B cell (primary cell): ENCODE data around the gene VCX2. TPM values are rescaled to one million over a fixed set of nuclear protein-coding genes. Genes with fewer than 3 reads are reported as not detected.

ENCODE experiments used
- ATAC-seq: fragments of 200-7000 bp; cut with Tn5 transposase; one replicate; pipeline ENCODE4 v1.10.0; 2021; ENCODE audit warnings: low read depth, mild to moderate bottlenecking, moderate number of reproducible peaks, moderate library complexity
- CTCF ChIA-PET: fragments of 350-600 bp; sonication (Branson Sonifier 250); formaldehyde crosslinking; loops from one replicate; lab custom pipeline; 2021; ENCODE audit warnings: antibody characterized with exemption, inconsistent platforms; lab: Charles Lee
- POLR2A ChIA-PET: fragments of 350-600 bp; sonication (Branson Sonifier 250); formaldehyde crosslinking; loops from one replicate; lab custom pipeline; 2021; ENCODE audit warnings: antibody characterized with exemption; lab: Charles Lee
- DNase-seq: peaks from one replicate; pipeline ENCODE4 v3.0.0; 2013
- H2AFZ ChIP-seq: 2 replicates; pipeline ENCODE4 v1.6.1; 2012; ENCODE audit warnings: mild to moderate bottlenecking, low read depth, low read length; ENCODE audit not compliant: insufficient read depth, poor library complexity, severe bottlenecking
- H3K27ac ChIP-seq, 2 donors: 1 replicate in 1 of 2; 2 replicates in 1 of 2; pipeline ENCODE4 v1.5.1; 2012 to 2013; ENCODE audit warnings: low read length in 2 of 2, mild to moderate bottlenecking in 2 of 2, moderate library complexity in 1 of 2
- H3K27me3 ChIP-seq, 4 experiments: fragments of 200-600 bp in 1 of 4; sonication (generic) in 1 of 4; replicated peaks in 1 of 4; 1 replicate in 2 of 4; 2 replicates in 2 of 4; pipeline versions ENCODE4 v1.6.1 to v1.7.0; 2013 to 2016; ENCODE audit warnings: low read length in 3 of 4, mild to moderate bottlenecking in 2 of 4, mixed read lengths in 1 of 4, moderate library complexity in 1 of 4; ENCODE audit not compliant: insufficient read depth in 4 of 4, control insufficient read depth in 3 of 4; ENCODE audit errors: control extremely low read depth in 1 of 4
- H3K36me3 ChIP-seq, 2 experiments: replicated peaks in 1 of 2; 1 replicate in 1 of 2; 2 replicates in 1 of 2; pipeline versions ENCODE4 v1.6.1 to v1.7.1; 2013; ENCODE audit warnings: low read length in 1 of 2; ENCODE audit not compliant: insufficient read depth in 2 of 2, control insufficient read depth in 1 of 2; ENCODE audit errors: control extremely low read depth in 1 of 2, extremely low read depth in 1 of 2
- H3K4me1 ChIP-seq, 2 donors: fragments of 200-600 bp in 1 of 2; sonication (generic) in 1 of 2; 1 replicate in 1 of 2; 2 replicates in 1 of 2; pipeline versions ENCODE4 v1.5.1 to v1.6.1; 2013 to 2017; ENCODE audit warnings: low read length in 2 of 2; ENCODE audit not compliant: control insufficient read depth in 2 of 2, insufficient read depth in 2 of 2
- H3K4me2 ChIP-seq: replicated peaks from 2 replicates; pipeline ENCODE3; 2012; ENCODE audit warnings: mild to moderate bottlenecking, low read depth, low read length; ENCODE audit not compliant: poor library complexity, severe bottlenecking
- H3K4me3 ChIP-seq, 5 experiments: fragments of 200-600 bp in 1 of 5; sonication (generic) in 1 of 5; 1 replicate in 3 of 5; 2 replicates in 2 of 5; pipeline versions ENCODE4 v1.5.1 to v1.7.0; 2011 to 2016; ENCODE audit warnings: low read length in 4 of 5, mild to moderate bottlenecking in 4 of 5, low read depth in 2 of 5, control low read depth in 1 of 5, moderate library complexity in 1 of 5; ENCODE audit not compliant: insufficient read depth in 1 of 5; ENCODE audit errors: control extremely low read depth in 1 of 5, extremely low read depth in 1 of 5
- H3K79me2 ChIP-seq: fragments of 200-600 bp; sonication (generic); one replicate; pipeline ENCODE4 v1.6.0; 2016; ENCODE audit warnings: low read length; ENCODE audit not compliant: control insufficient read depth, insufficient read depth
- H3K9ac ChIP-seq: fragments of 200-600 bp; sonication (generic); 2 replicates; pipeline ENCODE4 v1.6.1; 2017; ENCODE audit warnings: mild to moderate bottlenecking, low read length, moderate library complexity
- H3K9me3 ChIP-seq, 3 donors: one replicate each; pipeline versions ENCODE4 v1.6.1 to v1.7.1; 2013; ENCODE audit warnings: low read length in 2 of 3; ENCODE audit not compliant: control insufficient read depth in 2 of 3, insufficient read depth in 1 of 3; ENCODE audit errors: control extremely low read depth in 1 of 3
- H4K20me1 ChIP-seq: 2 replicates; pipeline ENCODE4 v1.6.0; 2012; ENCODE audit warnings: mild to moderate bottlenecking, low read length; ENCODE audit not compliant: insufficient read depth, control insufficient read depth, poor library complexity, severe bottlenecking
- H3K27ac Mint-ChIP-seq: one replicate; pipeline ENCODE4 v1.8.0; 2021; ENCODE audit warnings: mixed read lengths
- H3K27me3 Mint-ChIP-seq: one replicate; pipeline ENCODE4 v1.8.0; 2021; ENCODE audit warnings: mixed read lengths
- H3K4me1 Mint-ChIP-seq: one replicate; pipeline ENCODE4 v1.8.0; 2021; ENCODE audit warnings: mixed read lengths
- H3K4me3 Mint-ChIP-seq: one replicate; pipeline ENCODE4 v1.8.0; 2021; ENCODE audit warnings: mixed read lengths
- H3K9me3 Mint-ChIP-seq: one replicate; pipeline ENCODE4 v1.8.0; 2022; ENCODE audit warnings: mixed read lengths; ENCODE audit not compliant: insufficient read depth
- EZH2 ChIP-seq: IDR thresholded peaks from 2 replicates; pipeline ENCODE4 v1.6.1; 2012; ENCODE audit warnings: borderline replicate concordance, low read depth, mild to moderate bottlenecking, moderate library complexity, low read length; ENCODE audit not compliant: insufficient read depth, poor library complexity, severe bottlenecking
- WGBS: methylation state at CpG from one replicate; pipeline ENCODE4 v1.1.5; 2013; ENCODE audit warnings: missing lambda C conversion rate; ENCODE audit not compliant: insufficient coverage; 5-methylcytosine and 5-hydroxymethylcytosine counted together
- intact Hi-C: fragments of 100-400 bp; cut with micrococcal nuclease; formaldehyde crosslinking; loops from one replicate; pipeline ENCODE4 v1.10.0; 2022
- polyA plus RNA-seq: library from polyadenylated mRNA; depleted of rRNA; stranded (reverse); fragments of >200 nt; gene quantifications from 2 replicates; pipeline ENCODE4 v1.2.3, GENCODE V29; 2012
- total RNA-seq, 2 donors: library from RNA; stranded (reverse); fragments of 120-200 nt in 1 of 2; gene quantifications; 1 replicate in 1 of 2; 2 replicates in 1 of 2; pipeline versions ENCODE4 v1.2.3 to v1.2.4, GENCODE V29; 2013 to 2022
- TF ChIP-seq, protein P1 (sequence below): fragments of 200-600 bp; IDR thresholded peaks from one replicate; pipeline ENCODE4 v1.8.0; 2022; ENCODE audit warnings: antibody characterized with exemption, mild to moderate bottlenecking

The VCX2 gene
- total and polyA plus RNA-seq, 2 donors (not counting 1 experiment from before 2014, with no cell fraction given) = not detected

DNA sequence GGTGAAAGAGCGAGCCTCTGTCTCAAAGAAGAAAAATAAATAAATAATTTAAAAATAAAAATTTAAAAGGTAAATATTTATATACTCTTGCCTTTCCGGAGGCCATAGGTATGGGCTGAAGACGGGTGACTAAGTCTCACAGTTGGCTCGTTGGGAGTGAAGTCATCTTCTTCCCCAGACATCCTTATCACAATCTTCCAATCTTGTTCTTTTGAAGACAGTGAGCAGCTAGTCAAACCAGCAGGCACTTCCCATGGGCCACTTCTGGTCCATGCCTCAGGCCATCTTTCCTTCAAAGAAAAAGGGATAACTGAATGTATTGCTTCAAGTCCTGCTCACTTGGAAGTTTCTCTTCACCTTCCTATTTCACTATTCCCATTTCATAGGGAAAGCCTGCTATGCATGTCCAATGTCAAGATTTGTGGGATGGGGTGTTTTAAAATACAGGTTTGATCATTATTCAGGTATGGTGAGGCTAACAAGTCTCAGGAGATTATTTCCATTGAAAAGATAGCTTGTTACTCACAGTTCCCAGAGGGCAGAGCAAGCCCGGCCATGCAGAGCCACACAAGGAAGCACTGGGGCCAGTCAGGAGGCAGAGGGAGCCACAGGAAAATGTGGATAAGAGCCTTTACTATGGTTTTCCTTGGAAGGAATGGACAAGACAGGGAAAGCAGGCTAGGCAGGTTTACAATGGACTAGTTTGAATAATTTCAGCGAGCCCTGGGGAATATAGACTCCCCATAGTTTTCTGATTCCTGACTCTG is 33.3 kb upstream of the VCX2 start:
- no peak for ATAC-seq
- no peak overlapping the region for H3K4me3 Mint-ChIP-seq
- no peak overlapping the region for H3K27ac ChIP-seq
- POLR2A ChIA-PET = no interaction called here
- intact Hi-C loops = no loop called here
- H2AFZ ChIP-seq = no peak overlapping the region
- no peak overlapping the region for H3K4me3 ChIP-seq
- H3K9ac ChIP-seq = no peak overlapping the region
- CTCF ChIA-PET = no interaction called here
- no peaks in the 10 kb centered on the region for H3K79me2 ChIP-seq
- no peaks in the 10 kb centered on the region for H3K4me1 ChIP-seq
- no peak overlapping the region for H3K27ac Mint-ChIP-seq
- DNase-seq = no peak
- no peak overlapping the region for H3K4me2 ChIP-seq
- no peak for TF ChIP-seq EZH2
- TF ChIP-seq, protein P1, sequence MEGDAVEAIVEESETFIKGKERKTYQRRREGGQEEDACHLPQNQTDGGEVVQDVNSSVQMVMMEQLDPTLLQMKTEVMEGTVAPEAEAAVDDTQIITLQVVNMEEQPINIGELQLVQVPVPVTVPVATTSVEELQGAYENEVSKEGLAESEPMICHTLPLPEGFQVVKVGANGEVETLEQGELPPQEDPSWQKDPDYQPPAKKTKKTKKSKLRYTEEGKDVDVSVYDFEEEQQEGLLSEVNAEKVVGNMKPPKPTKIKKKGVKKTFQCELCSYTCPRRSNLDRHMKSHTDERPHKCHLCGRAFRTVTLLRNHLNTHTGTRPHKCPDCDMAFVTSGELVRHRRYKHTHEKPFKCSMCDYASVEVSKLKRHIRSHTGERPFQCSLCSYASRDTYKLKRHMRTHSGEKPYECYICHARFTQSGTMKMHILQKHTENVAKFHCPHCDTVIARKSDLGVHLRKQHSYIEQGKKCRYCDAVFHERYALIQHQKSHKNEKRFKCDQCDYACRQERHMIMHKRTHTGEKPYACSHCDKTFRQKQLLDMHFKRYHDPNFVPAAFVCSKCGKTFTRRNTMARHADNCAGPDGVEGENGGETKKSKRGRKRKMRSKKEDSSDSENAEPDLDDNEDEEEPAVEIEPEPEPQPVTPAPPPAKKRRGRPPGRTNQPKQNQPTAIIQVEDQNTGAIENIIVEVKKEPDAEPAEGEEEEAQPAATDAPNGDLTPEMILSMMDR = no peak
- no peaks in the 10 kb centered on the region for H3K36me3 ChIP-seq
- no peaks in the 10 kb centered on the region for H3K27me3 Mint-ChIP-seq
- H3K4me1 Mint-ChIP-seq = no peaks in the 10 kb centered on the region
- no peaks in the 10 kb centered on the region for H3K27me3 ChIP-seq
- no peaks in the 10 kb centered on the region for H4K20me1 ChIP-seq
- no peaks in the 10 kb centered on the region for H3K9me3 Mint-ChIP-seq
- no peaks in the 10 kb centered on the region for H3K9me3 ChIP-seq
- no CpG with 5 or more reads among the region's 6 CpGs for whole genome bisulfite sequencing

- Histone ChIP-seq H3K4me3 (no peak overlapping the region), H3K9me3 (no peaks in the 10 kb centered on the region), H3K27ac (no peak overlapping the region), H3K79me2 (no peaks in the 10 kb centered on the region), H3K4me1 (no peaks in the 10 kb centered on the region), H3K9ac (no peak overlapping the region), H4K20me1 (no peaks in the 10 kb centered on the region), H3K4me2 (no peak overlapping the region), H2AFZ (no peak overlapping the region), H3K36me3 (no peaks in the 10 kb centered on the region), H3K27me3 (no peaks in the 10 kb centered on the region)
- no peaks in the 10 kb centered on the region for H3K9me3 Mint-ChIP-seq
- no peak overlapping the region for H3K27ac Mint-ChIP-seq
- no peaks in the 10 kb centered on the region for H3K27me3 Mint-ChIP-seq
- TF ChIP-seq, protein P1 = no peak
- TF ChIP-seq EZH2 = no peak
- CTCF ChIA-PET = no interaction called here
- no peak for DNase-seq
- 100% methylated on average over 1 of the region's 8 CpGs for WGBS
- no peak for ATAC-seq
- H3K4me3 Mint-ChIP-seq = no peak overlapping the region
- intact Hi-C loops = no loop called here
- POLR2A ChIA-PET = no interaction called here
- H3K4me1 Mint-ChIP-seq = no peaks in the 10 kb centered on the region
Measured at GRCh38 chrX:8201896-8202331, 30.8 kb upstream of the VCX2 start.
